ENCODE measurements around the gene FLAD1. TPM values are rescaled to one million over a fixed set of nuclear protein-coding genes. Genes with fewer than 3 reads are reported as not detected.

The FLAD1 gene
- total RNA-seq, 1 experiment from 2014 or later, result 97.0 TPM

GRCh38 chr1:154972213-154972516 lies 11.0 kb upstream of the FLAD1 start:
- Histone ChIP-seq H3K27me3 (ENCODE audit: insufficient read depth, low read length) (no peaks in the 10 kb centered on the region), H4K91ac (ENCODE audit: insufficient read length, low read depth, low read length) (no peak overlapping the region), H2AK5ac (ENCODE audit: insufficient read length, low read length) (no peak overlapping the region), H3K79me2 (ENCODE audit: insufficient read depth, low read length) (peaks cover 31% of the 10 kb centered on the region), H2BK120ac (ENCODE audit: low read depth, low read length, poor library complexity, severe bottlenecking) (peak overlapping the region; percentile 67), H3K4me1 (ENCODE audit: insufficient read depth, low read length) (peaks cover 4% of the 10 kb centered on the region; the same call in 1 of the 2 replicates), H3K18ac (ENCODE audit: insufficient read length, low read depth, low read length) (peak overlapping the region; percentile 78), H3T11ph (ENCODE audit: low read length) (peak overlapping the region; percentile 40), H3K14ac (ENCODE audit: insufficient read depth, low read length) (peak overlapping the region; percentile 74; the same call in 1 of the 2 replicates), H3K9me3 (ENCODE audit: control insufficient read depth, low read depth, low read length) (no peaks in the 10 kb centered on the region), H3K23me2 (ENCODE audit: insufficient read length, low read depth, low read length, poor library complexity, severe bottlenecking) (peaks cover 42% of the 10 kb centered on the region), H2BK5ac (ENCODE audit: insufficient read length, low read length) (peak overlapping the region; percentile 5), H2BK15ac (ENCODE audit: low read depth, low read length) (no peak overlapping the region), H2BK20ac (ENCODE audit: low read depth, low read length, poor library complexity, severe bottlenecking) (no peak overlapping the region), H4K8ac (replicated peaks; ENCODE audit: insufficient read length, low read depth, low read length) (no peak overlapping the region), H4K20me1 (ENCODE audit: control insufficient read depth, insufficient read depth, insufficient read length) (no peaks in the 10 kb centered on the region), H3K4ac (ENCODE audit: low read depth, low read length) (no peak overlapping the region; the same call in 1 of the 2 replicates), H2AFZ (ENCODE audit: low read length) (no peak overlapping the region), H2BK12ac (ENCODE audit: insufficient read length, low read depth, low read length) (peak overlapping the region; percentile 2), H3K79me1 (ENCODE audit: insufficient read depth, low read depth, low read length, poor library complexity, severe bottlenecking) (peaks cover 7% of the 10 kb centered on the region), H3K9ac (ENCODE audit: extremely low read depth, insufficient read length, low read length) (peak overlapping the region; percentile 23), H3K4me2 (ENCODE audit: insufficient read depth, insufficient read length, low read length) (peak overlapping the region; percentile 68), H3K27ac (ENCODE audit: insufficient read length, low read depth, low read length) (peak overlapping the region; percentile 97), H3K23ac (ENCODE audit: insufficient read length, low read depth, low read length) (no peak overlapping the region), H4K5ac (ENCODE audit: insufficient read length, low read depth, low read length) (peak overlapping the region; percentile 8), H3K56ac (ENCODE audit: insufficient read length, low read depth, low read length) (no peak overlapping the region)
- DNase-seq, result no peak
- TF ChIP-seq, protein P1, sequence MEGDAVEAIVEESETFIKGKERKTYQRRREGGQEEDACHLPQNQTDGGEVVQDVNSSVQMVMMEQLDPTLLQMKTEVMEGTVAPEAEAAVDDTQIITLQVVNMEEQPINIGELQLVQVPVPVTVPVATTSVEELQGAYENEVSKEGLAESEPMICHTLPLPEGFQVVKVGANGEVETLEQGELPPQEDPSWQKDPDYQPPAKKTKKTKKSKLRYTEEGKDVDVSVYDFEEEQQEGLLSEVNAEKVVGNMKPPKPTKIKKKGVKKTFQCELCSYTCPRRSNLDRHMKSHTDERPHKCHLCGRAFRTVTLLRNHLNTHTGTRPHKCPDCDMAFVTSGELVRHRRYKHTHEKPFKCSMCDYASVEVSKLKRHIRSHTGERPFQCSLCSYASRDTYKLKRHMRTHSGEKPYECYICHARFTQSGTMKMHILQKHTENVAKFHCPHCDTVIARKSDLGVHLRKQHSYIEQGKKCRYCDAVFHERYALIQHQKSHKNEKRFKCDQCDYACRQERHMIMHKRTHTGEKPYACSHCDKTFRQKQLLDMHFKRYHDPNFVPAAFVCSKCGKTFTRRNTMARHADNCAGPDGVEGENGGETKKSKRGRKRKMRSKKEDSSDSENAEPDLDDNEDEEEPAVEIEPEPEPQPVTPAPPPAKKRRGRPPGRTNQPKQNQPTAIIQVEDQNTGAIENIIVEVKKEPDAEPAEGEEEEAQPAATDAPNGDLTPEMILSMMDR (conservative IDR thresholded peaks at IDR 0.05), result no peak
- Mint-ChIP-seq H3K36me3 (ENCODE audit: insufficient read depth in 1 of 3, low read depth in 3 of 3) (peaks cover 13 to 32% (median 14%) of the 10 kb centered on the region in 3 experiments), H3K4me3 (no peak overlapping the region; a peak in 1 of 5 replicates), H3K4me1 (peaks cover 40 to 43% of the 10 kb centered on the region in 2 experiments), H3K27ac (no peak overlapping the region; a peak in 4 of 7 replicates), H3K27me3 (ENCODE audit: low read depth) (no peaks in the 10 kb centered on the region), H3K9me3 (no peaks in the 10 kb centered on the region)
- WGBS (ENCODE audit: extremely low coverage, insufficient read length, low lambda C conversion rate), result no CpG with 5 or more reads among the region's 3 CpGs

Data from H9 (cell line).